K562 (cell line): ENCODE data around the gene ZNF121. TPM values are rescaled to one million over a fixed set of nuclear protein-coding genes. Genes with fewer than 3 reads are reported as not detected.

ENCODE experiments used
- ATAC-seq: fragments of 200-7000 bp; cut with Tn5 transposase; 3 replicates; pipeline ENCODE4 v1.9.1; 2020; ENCODE audit warnings: moderate library complexity
- BruUV-seq: library from RNA; stranded (reverse); fragments of 400-500 nt; replicated peaks from 2 replicates; lab custom pipeline; 2021; lab: Mats Ljungman, UMichigan
- CTCF ChIA-PET: fragments of 300-600 bp; formaldehyde crosslinking; extraction: SDS; loops from one replicate; lab custom pipeline; 2021; ENCODE audit warnings: low intra/inter-chr PET ratio; lab: Yijun Ruan, JAX
- POLR2A ChIA-PET: fragments of 300-600, 350-650 bp; sonication (Branson Sonifier 250); formaldehyde crosslinking; extraction: SDS; loops from one replicate; lab custom pipeline; 2021; ENCODE audit warnings: antibody characterized with exemption, inconsistent platforms; lab: Yijun Ruan, JAX
- DNase-seq, 4 experiments: peaks; one replicate each; pipeline versions ENCODE4 v3.0.0 to v3.0.0-alpha.2; 2011 to 2018; ENCODE audit warnings: low spot score in 3 of 4, mixed read lengths in 3 of 4; ENCODE audit errors: extremely low read depth in 1 of 4
- FAIRE-seq: peaks from 2 replicates; lab custom pipeline; 2011; peaks lifted over from hg19 to GRCh38; lab: Jason Lieb, UNC
- H2AFZ ChIP-seq: 2 replicates; pipeline ENCODE4 v1.6.0; 2011; ENCODE audit warnings: low read depth, low read length, control low read depth, inconsistent platforms
- H3K27ac ChIP-seq: fragments of 200-600 bp; 3 replicates; pipeline ENCODE4 v1.8.0; 2011; ENCODE audit warnings: low read depth, mild to moderate bottlenecking, control low read depth, inconsistent platforms, low read length, moderate library complexity, mixed read lengths; ENCODE audit errors: extremely low read depth
- H3K27me3 ChIP-seq, 2 experiments: fragments of 300-600 bp in 1 of 2; 2 replicates in 1 of 2; 3 replicates in 1 of 2; pipeline versions ENCODE4 v1.6.0 to v1.8.0; 2011; ENCODE audit warnings: inconsistent platforms in 2 of 2, low read length in 2 of 2, mild to moderate bottlenecking in 1 of 2, mixed read lengths in 1 of 2, moderate library complexity in 1 of 2; ENCODE audit not compliant: control insufficient read depth in 2 of 2, insufficient read depth in 2 of 2
- H3K36me3 ChIP-seq: fragments of 300-600 bp; 3 replicates; pipeline ENCODE4 v1.8.0; 2011; ENCODE audit warnings: mild to moderate bottlenecking, low read length, inconsistent platforms; ENCODE audit not compliant: control insufficient read depth, insufficient read depth
- H3K4me1 ChIP-seq, 2 experiments: fragments of 200-600 bp in 1 of 2; replicated peaks in 1 of 2; 2 replicates in 1 of 2; 3 replicates in 1 of 2; pipeline versions ENCODE4 v1.5.1 to v1.8.0; 2011; ENCODE audit warnings: inconsistent platforms in 2 of 2, low read length in 2 of 2, mild to moderate bottlenecking in 1 of 2, mixed read lengths in 1 of 2, moderate library complexity in 1 of 2; ENCODE audit not compliant: control insufficient read depth in 2 of 2, insufficient read depth in 2 of 2
- H3K4me2 ChIP-seq: 2 replicates; pipeline ENCODE4 v1.6.1; 2011; ENCODE audit warnings: low read length, control low read depth, inconsistent platforms, mixed read lengths; ENCODE audit not compliant: insufficient read depth
- H3K4me3 ChIP-seq: fragments of 200-600 bp; sonication (generic), shearing (Covaris generic); 2 replicates; pipeline ENCODE4 v1.5.1; 2016; ENCODE audit warnings: control low read depth, inconsistent platforms
- H3K79me2 ChIP-seq: fragments of 200-600 bp; 3 replicates; pipeline ENCODE4 v1.8.0; 2011; ENCODE audit warnings: low read length, inconsistent platforms; ENCODE audit not compliant: control insufficient read depth, insufficient read depth
- H3K9ac ChIP-seq, 2 experiments: 2 replicates each; pipeline versions ENCODE4 v1.6.0 to v1.6.1; 2011; ENCODE audit warnings: low read depth in 2 of 2, low read length in 2 of 2, control low read depth in 1 of 2, inconsistent platforms in 1 of 2, mild to moderate bottlenecking in 1 of 2, mixed read lengths in 1 of 2; ENCODE audit not compliant: insufficient read depth in 1 of 2
- H3K9me1 ChIP-seq: one replicate; pipeline ENCODE4 v1.6.0; 2011; ENCODE audit warnings: inconsistent platforms, mild to moderate bottlenecking, low read length, moderate library complexity; ENCODE audit not compliant: control insufficient read depth, insufficient read depth
- H3K9me3 ChIP-seq: replicated peaks from 2 replicates; pipeline ENCODE4 v1.5.1; 2011; ENCODE audit warnings: low read depth, low read length, inconsistent platforms; ENCODE audit not compliant: control insufficient read depth, insufficient read depth
- H4K20me1 ChIP-seq: replicated peaks from 2 replicates; pipeline ENCODE4 v1.6.1; 2011; ENCODE audit warnings: low read length, inconsistent platforms, mixed read lengths; ENCODE audit not compliant: control insufficient read depth, insufficient read depth
- BCL6 ChIP-seq: fragments of 250-450 bp; sonication (Bioruptor Pico); IDR thresholded peaks from 2 replicates; pipeline ENCODE4 v1.4.0; 2020
- HEY1 ChIP-seq: fragments of 250-450 bp; sonication (Bioruptor Pico); IDR thresholded peaks from 2 replicates; pipeline ENCODE4 v1.5.0; 2020; ENCODE audit warnings: mild to moderate bottlenecking, moderate library complexity, borderline replicate concordance
- PKNOX1 ChIP-seq: fragments of 450-650 bp; IDR thresholded peaks from 2 replicates; pipeline ENCODE4 v1.6.1; 2016
- RFX1 ChIP-seq: fragments of 450-650 bp; IDR thresholded peaks from 2 replicates; pipeline ENCODE4 v1.6.1; 2016; ENCODE audit warnings: mild to moderate bottlenecking, moderate library complexity
- SNIP1 ChIP-seq: fragments of 450-650 bp; IDR thresholded peaks from 2 replicates; pipeline ENCODE4 v1.7.1; 2017; ENCODE audit warnings: low read depth, mild to moderate bottlenecking
- TAL1 ChIP-seq: fragments of 450-650 bp; IDR thresholded peaks from 2 replicates; pipeline ENCODE4 v1.6.1; 2016; ENCODE audit warnings: mild to moderate bottlenecking
- TEAD4 ChIP-seq, 2 experiments: sonication (generic) in 1 of 2; formaldehyde crosslinking in 1 of 2; IDR thresholded peaks; 2 replicates each; pipeline versions ENCODE4 v1.6.1 to v1.8.0; 2012 to 2022; ENCODE audit warnings: borderline replicate concordance in 1 of 2, inconsistent platforms in 1 of 2, low read length in 1 of 2, mild to moderate bottlenecking in 1 of 2, missing genetic modification reagents in 1 of 2
- USF1 ChIP-seq: sonication (generic); formaldehyde crosslinking; IDR thresholded peaks from 2 replicates; pipeline ENCODE4 v1.9.0; 2022; ENCODE audit warnings: mild to moderate bottlenecking, missing genetic modification reagents
- WGBS: fragments of 100-300 bp; shearing (Covaris generic); methylation state at CpG from one replicate; pipeline ENCODE4 v1.1.6; 2016; ENCODE audit warnings: low coverage, mixed read lengths; ENCODE audit not compliant: insufficient coverage; ENCODE audit errors: missing lambda C conversion rate; 5-methylcytosine and 5-hydroxymethylcytosine counted together
- in situ Hi-C: fragments of 300-500 bp; cut with MboI; formaldehyde crosslinking; loops from 4 replicates; pipeline ENCODE4 v1.15.0; 2018; ENCODE audit warnings: inconsistent platforms, mixed read lengths
- intact Hi-C: fragments of 100-400 bp; cut with micrococcal nuclease; formaldehyde crosslinking; loops from 2 replicates; pipeline ENCODE4 v1.14.2; 2022
- polyA plus RNA-seq, 8 experiments: library from polyadenylated mRNA; depleted of rRNA in 4 of 8; stranded (reverse) in 5 of 8; unstranded in 3 of 8; fragments of >200 nt; fragmentation: Nextera tagmentation in 2 of 8; fragmentation: Illumina TruSeq in 1 of 8; extraction: Ambion mirVana in 2 of 8; extraction: Trizol in 1 of 8; gene quantifications; 2 replicates each; pipeline versions ENCODE4 v1.2.1 to v1.2.3, GENCODE V29; 2011 to 2014; ENCODE audit warnings: inconsistent platforms in 1 of 8, missing spikeins in 1 of 8
- total RNA-seq, 7 experiments: library from RNA; depleted of rRNA in 6 of 7; stranded (reverse); fragments of >200 nt in 6 of 7; fragmentation: Illumina TruSeq in 2 of 7; extraction: Trizol in 2 of 7; gene quantifications; 2 replicates each; pipeline versions ENCODE4 v1.2.1 to v1.2.3, GENCODE V29; 2011 to 2021; ENCODE audit warnings: low replicate concordance in 1 of 7

ZNF121 gene
- total and polyA plus RNA-seq, 9 of the 15 experiments (the other 6 are each of a cell fraction or from before 2014, with no cell fraction given), result 14.6 to 115 (median 33.4) TPM

- POLR2A ChIA-PET, result interaction anchor here (0.8 to 1.4 kb wide), 3 partner anchors 9 to 31 kb away, joined by 3 to 5 read pairs (median 4); no protein-coding TSS in a partner anchor
- BruUV-seq, result no TSS peak
- TF ChIP-seq TEAD4 (IDR thresholded peaks at IDR 0.05; ENCODE audit: low read length) (no peak), TEAD4 (CRISPR knock-in tag; IDR thresholded peaks at IDR 0.05; ENCODE audit: borderline replicate concordance) (no peak), SNIP1 (no peak), RFX1 (peak; percentile 71), HEY1 (CRISPR knock-in tag) (no peak), PKNOX1 (peak; percentile 52), BCL6 (CRISPR knock-in tag) (no peak), USF1 (CRISPR knock-in tag) (no peak), TAL1 (no peak)
- DNase-seq, result no peak
- Histone ChIP-seq H3K9ac (no peak overlapping the region), H3K36me3 (no peaks in the 10 kb centered on the region), H3K27me3 (no peaks in the 10 kb centered on the region; a peak in 1 of 5 replicates), H3K9me1 (no peaks in the 10 kb centered on the region), H3K4me3 (no peak overlapping the region), H3K9me3 (0 out of 2 replicates have a peak, but pooled peaks cover 2% of the 10 kb centered on the region), H3K4me2 (no peak overlapping the region), H3K79me2 (no peaks in the 10 kb centered on the region), H4K20me1 (no peaks in the 10 kb centered on the region), H2AFZ (no peak overlapping the region), H3K27ac (no peak overlapping the region), H3K4me1 (no peaks in the 10 kb centered on the region; a peak in 1 of 5 replicates)
- no peak for FAIRE-seq
- intact Hi-C loops, result no loop called here
- in situ Hi-C loops, result no loop called here
- CTCF ChIA-PET, result no interaction called here
- no peak for ATAC-seq
- 10% methylated on average over 7 of the region's 7 CpGs for WGBS
These were observed 31.6 kb downstream of the ZNF121 start for GRCh38 chr19:9552536-9553274.
